Inflammatory macrophage treated with lipopolysaccharide for 1 hour (primary cell): ENCODE measurements around the gene USO1.
A peak's percentile ranks its signal among the peaks of the same experiment; 100 is the strongest.
"Not testable (repeated sequence)": the region's sequence is repeated elsewhere in the genome, so short reads cannot be mapped to it uniquely, and the experiment has no call there.

Experiments used
- DNase-seq, 2 donors: peaks; one replicate each; pipeline ENCODE4 v3.0.0-alpha.2; 2020 to 2022

USO1 gene

GRCh38 chr4:75779105-75779757, 54.9 kb downstream of the USO1 start:
- no peak for DNase-seq

- DNase-seq: no peak
These were observed 56.9 kb downstream of the USO1 start for GRCh38 chr4:75781305-75781704.

- no peak for DNase-seq
These were observed 62.1 kb downstream of the USO1 start for GRCh38 chr4:75786526-75786925.

GRCh38 chr4:75786938-75787337, 62.6 kb downstream of the USO1 start:
- DNase-seq: no peak

GRCh38 chr4:75790024-75790423, 65.6 kb downstream of the USO1 start:
- DNase-seq: no peak

- no peak for DNase-seq
These were observed 76.6 kb downstream of the USO1 start for GRCh38 chr4:75800972-75801371.

GRCh38 chr4:75806035-75806434, 81.7 kb downstream of the USO1 start:
- DNase-seq: not testable (repeated sequence)

GRCh38 chr4:75817901-75818300, 93.5 kb downstream of the USO1 start:
- DNase-seq: no peak

- no peak for DNase-seq
These were observed 94.7 kb downstream of the USO1 start for GRCh38 chr4:75819121-75819520.

GRCh38 chr4:75820197-75820596, 95.8 kb downstream of the USO1 start:
- no peak for DNase-seq

GRCh38 chr4:75820676-75821075, 96.3 kb downstream of the USO1 start:
- DNase-seq: no peak

- no peak for DNase-seq
These were observed 96.8 kb downstream of the USO1 start for GRCh38 chr4:75821216-75821615.

- no peak for DNase-seq
These were observed 97.6 kb downstream of the USO1 start for GRCh38 chr4:75821966-75822365.

GRCh38 chr4:75822416-75822815, 98.0 kb downstream of the USO1 start:
- DNase-seq: peak; percentile 40 to 63

- no peak for DNase-seq
These were observed 99.4 kb downstream of the USO1 start for GRCh38 chr4:75823812-75824211.

GRCh38 chr4:75830906-75831305, 106.5 kb downstream of the USO1 start:
- no peak for DNase-seq

GRCh38 chr4:75831856-75832405, 107.6 kb downstream of the USO1 start:
- peak; percentile 39 to 48 for DNase-seq

GRCh38 chr4:75834095-75834771, 109.9 kb downstream of the USO1 start:
- no peak for DNase-seq

- peak in 1 of 2 donors; percentile 22 for DNase-seq
These were observed 110.4 kb downstream of the USO1 start for GRCh38 chr4:75834772-75835154.

GRCh38 chr4:75841641-75842520, 117.5 kb downstream of the USO1 start:
- DNase-seq: no peak

- DNase-seq: no peak
These were observed 119.2 kb downstream of the USO1 start for GRCh38 chr4:75843596-75843995.

GRCh38 chr4:75844151-75844662, 119.8 kb downstream of the USO1 start:
- peak; percentile 65 to 85 for DNase-seq

GRCh38 chr4:75845992-75846391, 121.6 kb downstream of the USO1 start:
- no peak for DNase-seq
